ENCODE data around the gene PRAMEF4.
"Not testable (repeated sequence)": the region's sequence is repeated elsewhere in the genome, so short reads cannot be mapped to it uniquely, and the experiment has no call there.

DNA sequence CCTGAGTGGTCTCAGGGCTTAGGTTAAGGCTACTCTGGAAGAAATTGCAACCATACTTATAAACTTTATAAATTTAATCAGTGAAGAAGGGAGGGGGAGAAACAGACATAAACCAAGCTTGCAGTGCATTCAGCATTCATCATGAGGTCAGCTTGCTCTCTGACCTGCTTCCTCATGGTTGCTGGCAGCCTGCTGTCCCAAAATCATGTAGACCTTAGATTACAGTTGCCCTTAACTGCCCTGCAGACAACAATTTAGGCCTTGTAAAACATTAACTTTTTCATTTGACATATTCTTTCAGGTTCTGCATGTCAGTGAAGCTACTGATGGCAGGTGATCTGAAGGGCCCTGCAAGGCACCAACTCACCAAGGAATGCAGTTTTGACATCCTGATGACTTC is 13.2 kb upstream of the PRAMEF4 start:
- not testable (repeated sequence) for TF ChIP-seq SP1 (IDR thresholded peaks at IDR 0.05); FOXM1 (IDR thresholded peaks at IDR 0.05; ENCODE audit: borderline replicate concordance); PKNOX1 (IDR thresholded peaks at IDR 0.05); NFRKB (IDR thresholded peaks at IDR 0.05); FOXA1 (IDR thresholded peaks at IDR 0.05)
